HepG2 (cell line): ENCODE data around the gene CELF4. TPM values are rescaled to one million over a fixed set of nuclear protein-coding genes. Genes with fewer than 3 reads are reported as not detected.

Experiments used
- ATAC-seq: fragments of 200-7000 bp; cut with Tn5 transposase; 3 replicates; pipeline ENCODE4 v1.9.1; 2020; ENCODE audit warnings: mild to moderate bottlenecking, moderate library complexity
- BruUV-seq: library from RNA; stranded (reverse); fragments of 400-500 nt; replicated peaks from 2 replicates; lab custom pipeline; 2021; lab: Mats Ljungman, UMichigan
- CTCF ChIA-PET: fragments of 300-600 bp; formaldehyde crosslinking; extraction: SDS; loops from one replicate; lab custom pipeline; 2021; ENCODE audit warnings: low total read pairs, inconsistent platforms, low intra/inter-chr PET ratio; lab: Yijun Ruan, JAX
- POLR2A ChIA-PET: fragments of 350-600 bp; sonication (Branson Sonifier 250); formaldehyde crosslinking; loops from one replicate; lab custom pipeline; 2020; ENCODE audit warnings: antibody characterized with exemption, inconsistent platforms; lab: Yijun Ruan, JAX
- DNase-seq: peaks from one replicate; pipeline ENCODE4 v3.0.0-alpha.2; 2015; ENCODE audit warnings: low spot score
- FAIRE-seq: peaks from 3 replicates; lab custom pipeline; 2011; peaks lifted over from hg19 to GRCh38; lab: Jason Lieb, UNC
- H2AFZ ChIP-seq: one replicate; pipeline ENCODE4 v1.6.1; 2011; ENCODE audit warnings: low read length, inconsistent platforms
- H3K27ac ChIP-seq: fragments of 300-600 bp; 3 replicates; pipeline ENCODE4 v1.8.0; 2011; ENCODE audit warnings: mixed run types, mild to moderate bottlenecking, mixed read lengths, low read length, inconsistent platforms; ENCODE audit not compliant: insufficient read depth; ENCODE audit errors: extremely low read length
- H3K27me3 ChIP-seq, 2 experiments: fragments of 200-600 bp in 1 of 2; 2 replicates in 1 of 2; 3 replicates in 1 of 2; pipeline versions ENCODE4 v1.6.0 to v1.8.0; 2011; ENCODE audit warnings: low read length in 2 of 2, mild to moderate bottlenecking in 2 of 2, moderate library complexity in 2 of 2, inconsistent platforms in 1 of 2; ENCODE audit not compliant: insufficient read depth in 2 of 2, control insufficient read depth in 1 of 2
- H3K36me3 ChIP-seq, 2 experiments: fragments of 200-600 bp in 1 of 2; replicated peaks in 1 of 2; 2 replicates in 1 of 2; 3 replicates in 1 of 2; pipeline versions ENCODE4 v1.5.1 to v1.8.0; 2011; ENCODE audit warnings: low read length in 2 of 2, inconsistent platforms in 1 of 2; ENCODE audit not compliant: insufficient read depth in 2 of 2, control insufficient read depth in 1 of 2
- H3K4me1 ChIP-seq: 2 replicates; pipeline ENCODE4 v1.5.1; 2012; ENCODE audit warnings: low read length, inconsistent platforms; ENCODE audit not compliant: insufficient read depth
- H3K4me2 ChIP-seq: 2 replicates; pipeline ENCODE4 v1.6.0; 2011; ENCODE audit warnings: low read depth, low read length, inconsistent platforms
- H3K4me3 ChIP-seq, 3 experiments: fragments of 200-600 bp in 1 of 3; sonication (generic), shearing (Covaris generic) in 1 of 3; replicated peaks in 1 of 3; 2 replicates each; pipeline ENCODE4 v1.5.1; 2011 to 2016; ENCODE audit warnings: low read length in 3 of 3, inconsistent platforms in 2 of 3, low read depth in 2 of 3, mild to moderate bottlenecking in 2 of 3, control low read depth in 1 of 3, mixed read lengths in 1 of 3; ENCODE audit not compliant: insufficient read depth in 1 of 3
- H3K79me2 ChIP-seq: one replicate; pipeline ENCODE4 v1.6.1; 2011; ENCODE audit warnings: low read length, inconsistent platforms; ENCODE audit not compliant: insufficient read depth
- H3K9ac ChIP-seq: 2 replicates; pipeline ENCODE4 v1.6.0; 2011; ENCODE audit warnings: mild to moderate bottlenecking, low read depth, low read length, inconsistent platforms; ENCODE audit not compliant: insufficient read depth
- H3K9me3 ChIP-seq: 2 replicates; pipeline ENCODE4 v1.5.1; 2012; ENCODE audit warnings: mild to moderate bottlenecking, low read length
- H4K20me1 ChIP-seq: 2 replicates; pipeline ENCODE4 v1.6.0; 2011; ENCODE audit warnings: inconsistent platforms, mild to moderate bottlenecking, low read length, moderate library complexity; ENCODE audit not compliant: insufficient read depth
- BCL6 ChIP-seq: IDR thresholded peaks from 2 replicates; pipeline ENCODE4 v1.6.1; 2016; ENCODE audit warnings: missing genetic modification reagents, missing compliant biosample characterization
- HNRNPH1 ChIP-seq: fragments of 200-400 bp; formaldehyde crosslinking; optimal IDR thresholded peaks from 2 replicates; pipeline ENCODE3; 2017; ENCODE audit warnings: mild to moderate bottlenecking, low read depth, low read length
- SETDB1 ChIP-seq: sonication (generic); formaldehyde crosslinking; IDR thresholded peaks from 2 replicates; pipeline ENCODE4 v1.5.1; 2020; ENCODE audit warnings: missing genetic modification reagents, mild to moderate bottlenecking, borderline replicate concordance
- SMC3 ChIP-seq: IDR thresholded peaks from 2 replicates; pipeline ENCODE4 v1.6.1; 2011; ENCODE audit warnings: low read length, improper control_type of control experiment
- TAF15 ChIP-seq: fragments of 200-400 bp; formaldehyde crosslinking; IDR thresholded peaks from one replicate; pipeline ENCODE4 v1.6.1; 2018; ENCODE audit warnings: mild to moderate bottlenecking, low read depth, low read length; ENCODE audit not compliant: poor library complexity, severe bottlenecking
- ZNF644 ChIP-seq: IDR thresholded peaks from 2 replicates; pipeline ENCODE4 v1.6.1; 2016; ENCODE audit warnings: low read depth
- ZNF766 ChIP-seq: sonication (generic); formaldehyde crosslinking; IDR thresholded peaks from 2 replicates; pipeline ENCODE4 v1.5.0; 2020; ENCODE audit warnings: missing genetic modification reagents, borderline replicate concordance
- WGBS: methylation state at CpG from one replicate; pipeline ENCODE4 v1.1.6; 2017; ENCODE audit warnings: low lambda C conversion rate; 5-methylcytosine and 5-hydroxymethylcytosine counted together
- in situ Hi-C: cut with HindIII; loops from 2 replicates; pipeline ENCODE4 v1.10.0; 2017; ENCODE audit warnings: low pct_unique_long_range_greater_than_20kb; ENCODE audit not compliant: extremely low pct_ligation_motif_present
- intact Hi-C: fragments of 100-400 bp; cut with micrococcal nuclease; formaldehyde crosslinking; loops from one replicate; pipeline ENCODE4 v1.10.0; 2022; ENCODE audit not compliant: unreplicated experiment
- polyA plus RNA-seq, 8 experiments: library from polyadenylated mRNA; depleted of rRNA in 3 of 8; stranded (reverse) in 7 of 8; unstranded in 1 of 8; fragments of >200 nt; fragmentation: Illumina TruSeq in 4 of 8; extraction: Trizol in 4 of 8; gene quantifications; 2 replicates each; pipeline versions ENCODE4 v1.2.1 to v1.2.3, GENCODE V29; 2011 to 2016; ENCODE audit warnings: low read depth in 4 of 8, missing spikeins in 1 of 8, mixed read lengths in 1 of 8; ENCODE audit not compliant: insufficient read depth in 1 of 8
- total RNA-seq, 5 experiments: library from RNA; depleted of rRNA; stranded (reverse); fragments of >200 nt; fragmentation: Illumina TruSeq; extraction: Trizol; gene quantifications; 2 replicates each; pipeline ENCODE4 v1.2.3, GENCODE V29; 2016; ENCODE audit warnings: low read depth in 1 of 5
- TF ChIP-seq, protein P1 (sequence below): sonication (generic); formaldehyde crosslinking; conservative IDR thresholded peaks from 2 replicates; pipeline ENCODE4 v1.5.0; 2020; ENCODE audit warnings: missing genetic modification reagents
- TF ChIP-seq, protein P2 (sequence below): sonication (generic); formaldehyde crosslinking; IDR thresholded peaks from 2 replicates; pipeline ENCODE4 v1.5.1; 2020; ENCODE audit warnings: mild to moderate bottlenecking, missing genetic modification reagents
- TF ChIP-seq, protein P3 (sequence below): IDR thresholded peaks from 2 replicates; pipeline ENCODE4 v1.6.1; 2016; ENCODE audit warnings: low read depth, borderline replicate concordance
- TF ChIP-seq, protein P4 (sequence below): sonication (generic); formaldehyde crosslinking; IDR thresholded peaks from 2 replicates; pipeline ENCODE4 v1.4.0; 2020; ENCODE audit warnings: missing genetic modification reagents
- TF ChIP-seq, protein P5 (sequence below): sonication (generic); formaldehyde crosslinking; IDR thresholded peaks from 2 replicates; pipeline ENCODE4 v1.5.0; 2020; ENCODE audit warnings: mild to moderate bottlenecking, missing genetic modification reagents

CELF4 gene
- total and polyA plus RNA-seq, 2 of the 13 experiments (the other 11 are each of a cell fraction or from before 2014, with no cell fraction given) = not detected

DNA sequence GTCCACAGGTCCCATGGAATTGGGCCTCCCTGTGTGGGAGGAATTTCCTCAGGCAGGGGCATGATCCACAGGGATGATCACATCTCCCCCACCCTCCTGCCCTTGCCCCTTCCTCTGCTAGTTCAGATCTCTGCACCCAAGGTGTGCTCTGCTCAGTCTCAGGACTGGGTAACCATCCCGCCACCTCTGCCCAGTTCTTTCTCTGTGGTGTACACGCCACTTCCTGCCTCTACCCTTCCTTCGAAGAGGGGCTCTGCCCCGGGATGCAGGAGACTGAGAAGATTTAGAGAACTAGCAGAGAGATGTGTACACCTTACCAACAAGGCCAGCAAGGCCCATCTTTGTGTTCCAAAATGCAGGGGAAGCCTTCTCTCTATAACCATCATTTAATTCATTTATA, 160.4 kb downstream of the CELF4 start:
- Histone ChIP-seq H3K36me3 (no peaks in the 10 kb centered on the region), H4K20me1 (no peaks in the 10 kb centered on the region), H3K27ac (no peak overlapping the region), H2AFZ (no peak overlapping the region), H3K4me1 (no peaks in the 10 kb centered on the region), H3K9me3 (no peaks in the 10 kb centered on the region), H3K4me2 (no peak overlapping the region), H3K79me2 (no peaks in the 10 kb centered on the region), H3K27me3 (peaks cover 2 to 22% of the 10 kb centered on the region in 2 experiments; a peak in 3 of 5 replicates), H3K4me3 (no peak overlapping the region), H3K9ac (no peak overlapping the region)
- no TSS peak for BruUV-seq
- TF ChIP-seq BCL6 (CRISPR knock-in tag) = no peak
- TF ChIP-seq, protein P1, sequence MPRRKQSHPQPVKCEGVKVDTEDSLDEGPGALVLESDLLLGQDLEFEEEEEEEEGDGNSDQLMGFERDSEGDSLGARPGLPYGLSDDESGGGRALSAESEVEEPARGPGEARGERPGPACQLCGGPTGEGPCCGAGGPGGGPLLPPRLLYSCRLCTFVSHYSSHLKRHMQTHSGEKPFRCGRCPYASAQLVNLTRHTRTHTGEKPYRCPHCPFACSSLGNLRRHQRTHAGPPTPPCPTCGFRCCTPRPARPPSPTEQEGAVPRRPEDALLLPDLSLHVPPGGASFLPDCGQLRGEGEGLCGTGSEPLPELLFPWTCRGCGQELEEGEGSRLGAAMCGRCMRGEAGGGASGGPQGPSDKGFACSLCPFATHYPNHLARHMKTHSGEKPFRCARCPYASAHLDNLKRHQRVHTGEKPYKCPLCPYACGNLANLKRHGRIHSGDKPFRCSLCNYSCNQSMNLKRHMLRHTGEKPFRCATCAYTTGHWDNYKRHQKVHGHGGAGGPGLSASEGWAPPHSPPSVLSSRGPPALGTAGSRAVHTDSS = no peak
- TF ChIP-seq, protein P2, sequence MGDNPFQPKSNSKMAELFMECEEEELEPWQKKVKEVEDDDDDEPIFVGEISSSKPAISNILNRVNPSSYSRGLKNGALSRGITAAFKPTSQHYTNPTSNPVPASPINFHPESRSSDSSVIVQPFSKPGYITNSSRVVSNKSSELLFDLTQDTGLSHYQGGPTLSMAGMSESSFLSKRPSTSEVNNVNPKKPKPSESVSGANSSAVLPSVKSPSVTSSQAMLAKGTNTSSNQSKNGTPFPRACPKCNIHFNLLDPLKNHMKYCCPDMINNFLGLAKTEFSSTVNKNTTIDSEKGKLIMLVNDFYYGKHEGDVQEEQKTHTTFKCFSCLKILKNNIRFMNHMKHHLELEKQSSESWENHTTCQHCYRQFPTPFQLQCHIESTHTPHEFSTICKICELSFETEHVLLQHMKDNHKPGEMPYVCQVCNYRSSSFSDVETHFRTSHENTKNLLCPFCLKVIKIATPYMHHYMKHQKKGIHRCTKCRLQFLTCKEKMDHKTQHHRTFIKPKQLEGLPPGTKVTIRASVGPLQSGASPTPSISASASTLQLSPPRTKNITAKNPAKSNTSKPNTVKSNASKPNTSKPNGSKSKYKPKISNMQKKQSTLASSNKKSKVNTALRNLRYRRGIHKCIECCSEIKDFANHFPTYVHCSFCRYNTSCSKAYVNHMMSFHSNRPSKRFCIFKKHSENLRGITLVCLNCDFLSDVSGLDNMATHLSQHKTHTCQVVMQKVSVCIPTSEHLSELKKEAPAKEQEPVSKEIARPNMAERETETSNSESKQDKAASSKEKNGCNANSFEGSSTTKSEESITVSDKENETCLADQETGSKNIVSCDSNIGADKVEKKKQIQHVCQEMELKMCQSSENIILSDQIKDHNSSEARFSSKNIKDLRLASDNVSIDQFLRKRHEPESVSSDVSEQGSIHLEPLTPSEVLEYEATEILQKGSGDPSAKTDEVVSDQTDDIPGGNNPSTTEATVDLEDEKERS = no peak
- no peak for TF ChIP-seq SMC3
- TF ChIP-seq TAF15 = no peak
- TF ChIP-seq, protein P3, sequence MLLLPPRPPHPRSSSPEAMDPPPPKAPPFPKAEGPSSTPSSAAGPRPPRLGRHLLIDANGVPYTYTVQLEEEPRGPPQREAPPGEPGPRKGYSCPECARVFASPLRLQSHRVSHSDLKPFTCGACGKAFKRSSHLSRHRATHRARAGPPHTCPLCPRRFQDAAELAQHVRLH (CRISPR knock-in tag) = no peak
- TF ChIP-seq, protein P4, sequence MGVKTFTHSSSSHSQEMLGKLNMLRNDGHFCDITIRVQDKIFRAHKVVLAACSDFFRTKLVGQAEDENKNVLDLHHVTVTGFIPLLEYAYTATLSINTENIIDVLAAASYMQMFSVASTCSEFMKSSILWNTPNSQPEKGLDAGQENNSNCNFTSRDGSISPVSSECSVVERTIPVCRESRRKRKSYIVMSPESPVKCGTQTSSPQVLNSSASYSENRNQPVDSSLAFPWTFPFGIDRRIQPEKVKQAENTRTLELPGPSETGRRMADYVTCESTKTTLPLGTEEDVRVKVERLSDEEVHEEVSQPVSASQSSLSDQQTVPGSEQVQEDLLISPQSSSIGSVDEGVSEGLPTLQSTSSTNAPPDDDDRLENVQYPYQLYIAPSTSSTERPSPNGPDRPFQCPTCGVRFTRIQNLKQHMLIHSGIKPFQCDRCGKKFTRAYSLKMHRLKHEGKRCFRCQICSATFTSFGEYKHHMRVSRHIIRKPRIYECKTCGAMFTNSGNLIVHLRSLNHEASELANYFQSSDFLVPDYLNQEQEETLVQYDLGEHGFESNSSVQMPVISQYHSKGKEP (CRISPR knock-in tag) = no peak
- no peak for TF ChIP-seq ZNF766 (CRISPR knock-in tag)
- TF ChIP-seq, protein P5, sequence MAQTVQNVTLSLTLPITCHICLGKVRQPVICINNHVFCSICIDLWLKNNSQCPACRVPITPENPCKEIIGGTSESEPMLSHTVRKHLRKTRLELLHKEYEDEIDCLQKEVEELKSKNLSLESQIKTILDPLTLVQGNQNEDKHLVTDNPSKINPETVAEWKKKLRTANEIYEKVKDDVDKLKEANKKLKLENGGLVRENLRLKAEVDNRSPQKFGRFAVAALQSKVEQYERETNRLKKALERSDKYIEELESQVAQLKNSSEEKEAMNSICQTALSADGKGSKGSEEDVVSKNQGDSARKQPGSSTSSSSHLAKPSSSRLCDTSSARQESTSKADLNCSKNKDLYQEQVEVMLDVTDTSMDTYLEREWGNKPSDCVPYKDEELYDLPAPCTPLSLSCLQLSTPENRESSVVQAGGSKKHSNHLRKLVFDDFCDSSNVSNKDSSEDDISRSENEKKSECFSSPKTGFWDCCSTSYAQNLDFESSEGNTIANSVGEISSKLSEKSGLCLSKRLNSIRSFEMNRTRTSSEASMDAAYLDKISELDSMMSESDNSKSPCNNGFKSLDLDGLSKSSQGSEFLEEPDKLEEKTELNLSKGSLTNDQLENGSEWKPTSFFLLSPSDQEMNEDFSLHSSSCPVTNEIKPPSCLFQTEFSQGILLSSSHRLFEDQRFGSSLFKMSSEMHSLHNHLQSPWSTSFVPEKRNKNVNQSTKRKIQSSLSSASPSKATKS (CRISPR knock-in tag) = no peak
- TF ChIP-seq SETDB1 = no peak
- TF ChIP-seq HNRNPH1 = no peak
- no peak for TF ChIP-seq ZNF644
- in situ Hi-C loops = no loop called here
- ATAC-seq (no peak), DNase-seq (no peak), FAIRE-seq (no peak)
- ChIA-PET CTCF (no interaction called here), POLR2A (no interaction called here)
- 3% methylated on average over 4 of the region's 4 CpGs for WGBS
- intact Hi-C loops = no loop called here
